Urothelium cell line (cell line): ENCODE data around the gene KNSTRN.

Source experiments
- DNase-seq: peaks from one replicate; pipeline ENCODE4 v3.0.0; 2011; ENCODE audit warnings: low spot score, mixed read lengths
- FAIRE-seq: peaks from 2 replicates; lab custom pipeline; 2011; peaks lifted over from hg19 to GRCh38; lab: Jason Lieb, UNC

The KNSTRN gene

DNA sequence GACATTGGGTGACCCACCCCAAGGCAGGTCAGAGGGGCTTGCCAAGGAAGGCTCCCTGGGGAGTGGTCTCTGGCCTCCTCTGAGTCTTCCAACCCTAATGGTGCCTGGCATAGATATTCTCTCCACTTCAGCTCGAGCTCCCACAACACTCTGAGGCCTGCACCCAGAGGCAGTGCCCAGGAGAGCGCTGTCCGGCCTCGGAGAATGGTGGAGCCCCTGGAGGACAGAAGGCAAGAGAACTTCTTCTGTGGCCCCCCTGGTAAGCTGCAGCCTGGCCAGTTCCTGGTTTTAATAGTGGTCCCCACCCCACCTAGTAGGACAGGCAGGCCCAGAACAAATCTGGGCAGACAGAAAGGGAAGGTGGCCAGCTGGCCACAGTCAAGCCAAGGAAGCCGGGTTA lies 17.5 kb upstream of the KNSTRN start:
- no peak for FAIRE-seq
- no peak for DNase-seq

DNA sequence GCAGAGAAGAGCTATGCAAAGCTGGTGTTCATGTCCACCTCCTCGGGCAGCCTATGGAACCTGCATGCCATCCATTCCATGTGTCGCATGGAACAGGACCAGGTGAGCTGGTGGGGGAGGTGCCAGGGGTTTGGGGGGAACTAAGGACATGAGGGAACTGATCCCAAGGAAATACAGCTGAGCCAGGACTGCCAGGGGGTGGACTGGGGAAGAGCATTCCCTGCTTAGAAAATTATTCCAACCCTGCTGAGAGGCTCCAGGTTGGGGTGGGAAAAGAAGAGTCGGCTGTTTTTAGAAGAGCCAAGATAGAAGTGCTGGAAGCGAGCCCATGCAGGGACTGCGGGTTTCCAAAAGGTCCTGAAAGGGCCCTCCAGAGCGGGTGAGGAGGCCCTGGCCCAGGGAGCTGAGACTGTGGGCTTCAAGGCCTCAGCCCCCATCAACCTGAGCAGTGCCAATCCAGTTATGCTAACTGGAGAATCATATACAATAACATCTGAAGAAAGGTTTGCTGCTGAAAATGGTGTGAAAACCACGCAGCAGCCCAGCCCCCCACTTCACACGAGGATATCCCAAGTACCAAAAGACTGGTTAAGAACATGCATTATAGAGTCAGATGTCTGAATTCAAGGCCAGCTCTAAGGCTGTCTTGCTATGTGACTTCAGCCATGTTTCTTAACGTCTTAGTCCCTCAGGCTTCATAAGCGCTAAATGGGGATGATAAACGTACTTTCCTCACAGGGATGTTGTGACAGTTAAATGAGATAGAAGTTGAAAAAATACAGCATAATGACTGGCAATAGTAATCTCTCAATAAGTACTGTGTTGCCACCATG lies 16.7 kb upstream of the KNSTRN start:
- no peak for DNase-seq
- FAIRE-seq, result no peak

DNA sequence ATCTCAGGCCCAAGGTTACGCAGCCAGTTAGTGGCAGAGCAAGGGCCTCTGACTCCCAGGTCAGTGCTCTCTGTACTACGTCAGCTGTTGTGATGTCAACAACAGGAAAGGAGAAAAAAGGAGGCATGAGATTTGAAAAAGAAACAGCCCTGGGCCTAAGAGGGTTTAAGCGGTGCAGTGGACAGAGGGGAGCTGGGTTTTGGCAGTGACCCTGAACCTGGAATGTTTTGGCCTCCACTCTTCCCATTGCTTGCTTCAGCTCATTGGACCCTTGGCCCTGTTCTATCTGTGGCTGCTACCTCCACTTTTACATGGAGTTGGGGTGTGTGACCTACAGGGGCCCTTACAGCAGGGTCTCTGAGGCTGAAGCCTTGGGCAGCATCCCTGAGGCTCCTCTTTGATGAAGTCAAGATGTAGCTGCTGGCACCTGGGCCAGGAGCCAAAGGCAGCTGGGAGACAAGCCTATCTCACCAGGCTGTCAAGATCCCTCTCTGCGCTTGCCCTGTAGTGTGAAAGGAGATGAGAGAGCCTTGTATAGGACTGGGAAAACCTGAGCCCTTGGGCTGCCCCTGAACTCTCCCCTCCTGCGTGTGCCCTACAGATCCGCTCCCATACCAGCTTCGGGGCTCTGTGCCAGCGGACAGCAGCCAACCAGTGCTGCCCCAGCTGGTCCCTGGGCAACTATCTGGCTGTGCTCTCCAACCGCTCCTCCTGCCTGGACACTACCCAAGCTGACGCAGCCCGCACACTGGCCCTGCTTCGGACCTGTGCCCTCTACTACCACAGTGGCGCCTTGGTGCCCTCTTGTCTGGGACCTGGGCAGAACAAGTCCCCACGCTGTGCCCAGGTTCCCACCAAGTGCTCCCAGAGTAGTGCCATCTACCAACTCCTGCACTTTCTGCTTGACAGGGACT lies 15.8 kb upstream of the KNSTRN start:
- DNase-seq (no peak), FAIRE-seq (no peak)

DNA sequence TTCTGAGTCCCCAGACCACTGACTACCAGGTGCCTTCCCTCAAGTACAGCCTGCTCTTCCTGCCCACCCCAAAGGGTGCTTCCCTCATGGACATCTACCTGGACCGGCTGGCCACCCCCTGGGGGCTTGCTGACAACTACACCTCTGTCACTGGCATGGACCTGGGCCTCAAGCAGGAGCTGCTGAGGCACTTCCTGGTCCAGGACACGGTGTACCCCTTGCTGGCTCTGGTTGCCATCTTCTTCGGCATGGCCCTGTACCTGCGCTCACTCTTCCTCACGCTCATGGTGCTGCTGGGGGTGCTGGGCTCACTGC lies 15.2 kb upstream of the KNSTRN start:
- DNase-seq, result no peak
- FAIRE-seq, result no peak

DNA sequence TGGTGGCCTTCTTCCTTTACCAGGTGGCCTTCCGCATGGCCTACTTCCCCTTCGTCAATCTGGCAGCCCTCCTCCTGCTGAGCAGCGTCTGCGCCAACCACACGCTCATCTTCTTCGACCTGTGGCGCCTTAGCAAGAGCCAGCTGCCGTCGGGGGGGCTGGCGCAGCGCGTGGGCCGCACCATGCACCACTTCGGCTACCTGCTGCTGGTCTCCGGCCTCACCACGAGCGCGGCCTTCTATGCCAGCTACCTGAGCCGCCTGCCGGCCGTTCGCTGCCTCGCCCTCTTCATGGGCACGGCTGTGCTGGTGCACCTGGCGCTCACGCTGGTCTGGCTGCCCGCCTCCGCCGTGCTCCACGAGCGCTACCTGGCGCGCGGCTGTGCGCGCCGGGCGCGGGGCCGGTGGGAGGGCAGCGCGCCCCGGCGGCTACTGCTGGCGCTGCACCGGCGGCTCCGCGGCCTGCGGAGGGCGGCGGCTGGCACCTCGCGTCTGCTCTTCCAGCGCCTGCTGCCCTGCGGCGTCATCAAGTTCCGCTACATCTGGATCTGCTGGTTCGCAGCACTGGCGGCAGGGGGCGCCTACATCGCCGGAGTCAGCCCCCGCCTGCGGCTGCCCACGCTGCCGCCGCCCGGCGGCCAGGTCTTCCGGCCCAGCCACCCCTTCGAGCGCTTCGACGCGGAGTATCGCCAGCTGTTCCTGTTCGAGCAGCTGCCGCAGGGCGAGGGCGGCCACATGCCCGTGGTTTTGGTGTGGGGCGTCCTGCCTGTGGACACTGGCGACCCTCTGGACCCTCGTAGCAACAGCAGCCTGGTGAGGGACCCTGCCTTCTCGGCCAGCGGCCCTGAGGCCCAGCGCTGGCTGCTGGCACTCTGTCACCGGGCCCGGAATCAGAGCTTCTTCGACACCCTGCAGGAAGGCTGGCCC lies 14.6 kb upstream of the KNSTRN start:
- FAIRE-seq (no peak), DNase-seq (no peak)

DNA sequence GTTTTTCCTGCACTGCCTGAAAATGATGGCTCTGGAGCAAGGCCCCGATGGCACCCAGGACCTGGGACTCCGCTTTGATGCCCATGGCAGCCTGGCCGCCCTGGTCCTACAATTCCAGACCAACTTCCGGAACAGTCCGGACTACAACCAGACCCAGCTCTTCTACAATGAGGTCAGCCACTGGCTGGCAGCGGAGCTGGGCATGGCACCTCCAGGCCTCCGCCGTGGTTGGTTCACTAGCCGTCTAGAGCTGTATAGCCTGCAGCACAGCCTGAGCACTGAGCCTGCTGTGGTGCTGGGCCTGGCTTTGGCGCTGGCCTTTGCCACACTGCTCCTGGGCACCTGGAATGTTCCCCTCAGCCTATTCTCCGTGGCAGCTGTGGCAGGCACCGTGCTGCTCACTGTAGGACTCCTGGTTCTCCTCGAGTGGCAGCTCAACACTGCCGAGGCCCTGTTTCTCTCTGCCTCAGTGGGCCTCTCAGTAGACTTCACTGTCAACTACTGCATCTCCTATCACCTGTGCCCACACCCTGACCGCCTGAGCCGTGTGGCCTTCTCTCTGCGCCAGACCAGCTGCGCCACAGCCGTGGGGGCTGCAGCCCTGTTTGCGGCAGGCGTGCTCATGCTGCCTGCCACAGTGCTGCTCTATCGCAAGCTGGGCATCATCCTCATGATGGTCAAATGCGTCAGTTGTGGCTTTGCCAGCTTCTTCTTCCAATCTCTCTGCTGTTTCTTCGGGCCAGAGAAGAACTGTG lies 13.6 kb upstream of the KNSTRN start:
- FAIRE-seq (no peak), DNase-seq (no peak)

DNA sequence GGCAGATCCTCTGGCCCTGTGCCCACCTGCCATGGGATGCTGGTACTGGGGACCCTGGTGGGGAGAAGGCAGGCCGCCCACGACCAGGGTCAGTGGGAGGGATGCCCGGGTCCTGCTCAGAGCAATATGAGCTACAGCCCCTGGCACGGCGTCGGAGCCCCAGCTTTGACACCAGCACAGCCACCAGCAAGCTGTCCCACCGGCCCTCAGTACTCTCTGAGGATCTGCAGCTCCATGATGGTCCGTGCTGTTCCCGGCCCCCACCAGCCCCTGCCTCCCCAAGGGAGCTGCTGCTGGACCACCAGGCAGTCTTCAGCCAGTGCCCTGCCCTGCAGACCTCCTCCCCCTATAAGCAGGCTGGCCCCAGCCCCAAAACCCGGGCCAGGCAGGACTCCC lies 13.0 kb upstream of the KNSTRN start:
- DNase-seq (no peak), FAIRE-seq (no peak)

DNA sequence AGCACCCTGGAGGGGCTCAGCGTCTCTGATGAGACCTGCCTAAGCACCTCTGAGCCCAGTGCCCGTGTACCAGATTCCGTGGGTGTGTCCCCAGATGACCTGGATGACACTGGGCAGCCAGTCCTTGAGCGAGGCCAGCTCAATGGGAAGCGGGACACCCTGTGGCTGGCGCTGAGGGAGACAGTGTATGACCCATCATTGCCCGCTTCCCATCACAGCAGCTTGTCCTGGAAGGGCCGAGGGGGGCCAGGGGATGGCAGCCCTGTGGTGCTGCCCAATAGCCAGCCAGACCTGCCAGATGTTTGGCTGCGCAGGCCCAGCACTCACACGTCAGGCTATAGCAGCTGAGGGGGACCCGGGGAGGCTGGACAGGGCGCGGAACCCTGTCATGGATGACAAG lies 12.6 kb upstream of the KNSTRN start:
- FAIRE-seq (no peak), DNase-seq (no peak)

DNA sequence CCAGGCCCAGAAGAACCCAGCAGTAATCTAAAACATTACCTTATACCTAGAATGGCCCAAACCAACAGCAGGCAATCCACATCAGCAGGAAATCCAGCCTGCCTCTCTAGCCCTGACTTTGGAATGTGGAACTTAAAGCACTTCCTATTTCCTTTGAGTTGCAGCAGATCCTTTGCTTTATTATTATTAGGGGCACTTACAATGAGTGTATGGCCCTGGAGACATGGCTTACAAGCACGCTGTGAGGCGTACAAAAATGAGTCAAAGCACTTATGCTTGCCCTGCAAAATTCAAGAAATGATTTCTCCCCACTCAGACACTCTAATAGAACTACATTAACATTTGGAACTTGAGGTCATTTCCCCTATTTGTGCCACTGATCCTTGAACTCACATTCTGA lies 9.5 kb upstream of the KNSTRN start:
- DNase-seq (no peak), FAIRE-seq (no peak)

DNA sequence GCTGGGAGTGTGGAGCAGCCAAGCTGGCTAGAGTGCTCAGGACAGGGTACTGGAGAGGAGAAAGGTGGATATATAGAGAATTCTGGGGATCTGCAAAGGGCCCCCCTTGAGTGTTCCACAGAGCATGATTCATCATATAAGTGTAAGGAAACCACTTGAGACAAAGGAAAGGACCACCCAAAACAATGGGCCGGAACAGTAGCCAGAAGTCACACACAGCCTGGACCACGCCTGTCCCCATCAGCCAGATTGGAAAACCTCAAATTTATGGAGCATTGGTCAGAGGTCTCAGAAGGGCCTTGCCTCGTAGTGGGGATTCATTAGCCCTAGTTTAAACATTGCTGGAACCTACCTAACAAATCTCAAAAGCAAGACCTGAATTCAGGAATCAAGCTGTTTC lies 4.9 kb upstream of the KNSTRN start:
- no peak for DNase-seq
- no peak for FAIRE-seq

DNA sequence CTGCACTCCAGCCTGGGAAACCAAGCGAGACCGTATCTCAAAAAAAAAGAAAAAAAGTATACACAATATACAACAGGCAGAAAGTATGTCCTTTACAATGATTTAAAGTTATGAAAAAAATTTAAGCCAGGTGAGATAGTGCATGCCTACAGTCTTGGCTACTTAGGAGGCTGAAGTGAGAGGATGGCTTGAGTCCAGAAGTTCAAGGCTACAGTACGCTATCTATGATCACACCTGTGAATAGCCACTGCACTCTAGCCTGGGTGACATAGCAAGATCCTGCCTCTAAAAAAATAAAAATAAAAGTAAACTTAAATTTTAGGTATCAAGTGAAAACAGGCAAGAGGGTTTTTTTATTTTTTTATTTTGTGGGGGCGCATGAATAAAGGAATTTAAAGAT lies 3.1 kb upstream of the KNSTRN start:
- DNase-seq (no peak), FAIRE-seq (no peak)

DNA sequence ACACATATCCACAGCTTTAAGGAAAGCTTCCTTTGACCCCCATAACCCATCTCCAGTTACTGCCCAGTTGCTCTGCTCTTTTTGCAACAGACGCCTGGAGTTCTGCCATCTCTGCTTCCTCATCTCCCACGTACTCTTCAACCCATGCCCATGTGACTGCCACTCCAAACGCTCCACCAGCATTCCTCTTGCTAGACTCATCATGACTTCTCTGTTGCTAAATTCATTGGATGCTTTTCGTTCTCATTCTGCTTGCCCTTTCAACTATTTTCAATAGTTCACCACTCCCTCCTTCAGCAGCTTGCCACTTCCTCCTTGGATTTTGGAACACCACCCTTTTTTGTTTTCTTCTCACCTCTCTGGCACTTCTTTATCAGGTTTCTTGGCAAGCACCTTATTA lies 2.7 kb upstream of the KNSTRN start:
- peak; percentile 40 for FAIRE-seq
- peak; percentile 81 for DNase-seq

DNA sequence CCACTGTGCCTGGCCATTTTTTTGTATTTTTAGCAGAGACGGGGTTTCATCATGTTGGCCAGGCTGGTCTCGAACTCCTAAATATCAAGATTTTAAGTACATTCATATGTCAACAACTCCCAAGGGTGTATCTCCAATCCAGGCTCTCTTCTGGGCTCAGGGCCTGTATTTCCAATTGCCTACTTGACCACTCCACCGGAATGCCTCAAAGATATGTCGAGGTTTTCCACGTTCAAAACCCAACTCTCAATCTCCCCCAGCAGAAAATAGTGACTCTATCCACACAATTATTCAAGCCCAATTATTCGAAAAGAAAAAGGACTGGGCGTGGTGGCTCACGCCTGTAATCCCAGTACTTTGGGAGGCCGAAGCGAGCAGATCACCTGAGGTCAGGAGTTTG lies 1.9 kb upstream of the KNSTRN start:
- DNase-seq, result no peak
- no peak for FAIRE-seq

DNA sequence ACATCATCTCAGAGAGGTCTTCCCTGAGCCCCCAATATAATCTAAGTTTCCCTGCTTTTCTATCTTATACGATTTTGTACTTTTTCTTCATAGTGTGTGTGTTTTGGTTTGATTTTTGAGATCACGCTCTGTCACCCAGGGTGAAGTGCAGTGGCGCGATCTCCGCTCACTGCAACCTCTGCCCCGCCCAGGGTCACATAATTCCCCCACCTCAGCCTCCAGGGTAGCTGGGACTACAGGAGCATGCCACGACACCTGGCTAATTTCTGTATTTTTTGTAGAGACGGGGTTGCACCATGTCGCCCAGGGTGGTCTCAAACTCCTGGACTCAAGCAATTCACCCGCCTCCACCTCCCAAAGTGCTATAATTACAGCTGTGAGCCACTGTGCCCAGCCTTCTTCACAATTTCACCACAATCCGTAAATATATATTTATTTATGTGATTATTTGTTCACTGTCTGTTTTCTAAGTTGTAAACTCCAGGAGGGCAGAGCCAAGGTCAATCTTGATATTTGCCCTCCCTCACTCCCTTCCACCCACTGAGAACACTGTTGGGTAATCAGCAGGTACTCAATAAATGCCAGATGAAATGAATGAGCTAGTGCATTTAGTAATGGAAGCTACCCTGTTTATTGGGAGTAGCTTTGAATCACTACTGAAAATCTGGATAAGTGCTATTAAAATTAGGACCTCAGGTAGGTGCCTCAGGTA lies 547 bp upstream of the KNSTRN start:
- FAIRE-seq, result no peak
- DNase-seq, result no peak

DNA sequence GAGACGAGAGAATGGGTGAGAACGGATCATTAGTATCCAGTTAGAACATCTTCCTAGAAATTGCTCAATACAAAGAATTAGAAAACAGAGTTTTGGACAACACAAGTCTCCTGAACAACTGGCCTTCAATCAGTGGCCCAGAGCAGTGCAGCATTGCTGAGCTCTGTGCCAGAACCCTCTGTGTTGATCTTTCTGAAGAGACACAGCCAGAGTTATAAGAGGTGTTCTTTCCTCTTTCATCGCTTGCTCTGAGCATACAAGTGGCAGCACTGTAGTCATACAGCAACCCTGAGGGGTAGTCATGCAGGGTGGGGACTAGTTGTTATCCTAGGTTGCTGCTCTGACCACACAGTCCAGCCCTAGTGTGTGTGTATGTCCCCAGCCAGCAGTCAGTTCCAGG lies 4.0 kb downstream of the KNSTRN start:
- FAIRE-seq, result no peak
- no peak for DNase-seq

DNA sequence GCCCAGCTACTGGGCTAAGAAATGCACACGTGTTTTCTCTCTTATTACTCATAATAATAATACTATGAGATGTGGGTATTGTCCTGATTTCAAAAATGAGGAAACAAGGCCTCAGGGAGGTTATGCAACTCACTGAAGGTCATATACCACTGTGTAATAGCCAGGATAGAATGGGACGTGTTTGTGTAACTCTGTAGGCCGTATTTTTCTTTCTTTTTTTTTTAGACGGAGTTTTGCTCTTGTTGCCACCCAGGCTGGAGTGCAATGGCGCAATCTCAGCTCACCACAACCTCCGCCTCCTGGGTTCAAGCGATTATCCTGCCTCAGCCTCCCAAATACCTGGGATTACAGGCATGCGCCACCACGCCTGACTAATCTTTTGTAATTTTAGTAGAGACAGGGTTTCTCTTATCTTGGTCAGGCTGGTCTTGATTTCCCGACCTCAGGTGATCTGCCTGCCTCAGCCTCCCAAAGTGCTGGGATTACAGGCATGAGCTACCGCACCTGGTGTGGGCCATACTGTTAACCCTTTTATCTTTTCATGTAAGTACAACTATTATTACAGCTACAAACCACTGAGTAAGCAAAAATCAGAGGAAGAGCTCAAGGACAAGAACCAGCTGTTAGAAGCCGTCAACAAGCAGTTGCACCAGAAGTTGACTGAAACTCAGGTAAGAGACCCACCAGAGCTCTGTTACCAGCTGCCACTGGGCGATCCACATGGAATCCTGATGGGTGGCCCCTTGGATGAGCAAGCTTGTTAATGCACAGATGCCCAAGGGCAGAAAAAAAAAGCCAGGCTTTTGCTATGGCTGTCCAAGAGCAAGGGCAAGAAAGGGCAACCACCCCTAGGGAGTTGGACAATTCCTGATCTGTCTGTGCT lies 6.7 kb downstream of the KNSTRN start:
- no peak for DNase-seq
- no peak for FAIRE-seq

DNA sequence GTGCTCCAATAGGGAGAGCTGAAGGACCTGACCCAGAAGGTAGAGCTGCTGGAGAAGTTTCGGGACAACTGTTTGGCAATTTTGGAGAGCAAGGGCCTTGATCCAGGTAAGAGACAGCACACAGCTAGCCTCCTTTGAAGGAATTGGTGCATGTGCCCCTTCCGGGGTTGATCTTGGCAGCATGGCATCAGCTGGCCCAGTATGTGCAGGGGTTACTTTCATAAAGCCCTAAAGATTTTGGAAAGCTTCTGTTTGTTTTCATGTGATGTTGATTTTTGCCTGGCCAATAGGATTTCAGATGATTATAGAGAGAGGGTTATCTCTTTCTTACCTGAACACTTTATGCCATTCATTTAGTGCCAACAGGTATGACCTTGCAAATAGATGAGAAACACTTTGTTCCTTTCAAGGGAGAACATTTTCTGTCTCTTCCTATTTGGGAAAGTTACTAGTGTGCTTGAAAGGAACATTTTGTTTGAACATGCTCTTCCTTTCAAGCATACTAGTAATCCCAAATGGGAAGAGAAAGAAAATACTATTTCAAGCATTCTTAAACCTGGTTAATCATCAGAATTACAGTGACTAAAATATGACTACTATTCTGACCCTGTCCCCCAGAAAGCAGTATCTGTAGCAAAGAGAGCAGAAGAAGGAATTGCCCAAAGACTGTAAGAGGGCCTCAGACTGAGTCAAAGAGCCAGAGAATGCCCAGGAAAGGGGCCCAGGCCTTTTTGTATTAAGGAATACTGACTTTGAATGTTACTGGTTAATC lies 7.5 kb downstream of the KNSTRN start:
- no peak for FAIRE-seq
- DNase-seq, result no peak
